AG09319 (cell line): ENCODE measurements around the gene NDUFA3.
A peak's percentile ranks its signal among the peaks of the same experiment; 100 is the strongest.
"Not testable (repeated sequence)": the region's sequence is repeated elsewhere in the genome, so short reads cannot be mapped to it uniquely, and the experiment has no call there.

Experiments
- DNase-seq: peaks from one replicate; pipeline ENCODE4 v3.0.0-alpha.2; 2010; ENCODE audit warnings: low read depth; ENCODE audit errors: extremely low read depth
- CTCF ChIP-seq: IDR thresholded peaks from 2 replicates; pipeline ENCODE4 v1.5.1; 2011; ENCODE audit warnings: low read depth, mild to moderate bottlenecking, inconsistent platforms, low read length, moderate library complexity

NDUFA3 gene

GRCh38 chr19:54081032-54081431 lies 21.6 kb upstream of the NDUFA3 start, which contains the start of gene TARM1:
Gene TARM1, minus strand, starts transcription at chr19:54081365. Its CDS starts 25 bp downstream, at chr19:54081340.
- TF ChIP-seq CTCF = no peak
- DNase-seq = no peak

- TF ChIP-seq CTCF = no peak
These were observed 18.2 kb upstream of the NDUFA3 start for GRCh38 chr19:54084410-54084809.

GRCh38 chr19:54094426-54095000 lies 8.1 kb upstream of the NDUFA3 start:
- TF ChIP-seq CTCF = no peak
- no peak for DNase-seq

More at GRCh38 chr19:54084410-54084809, 18.2 kb upstream of the NDUFA3 start:
- no peak for DNase-seq

- no peak for DNase-seq
- no peak for TF ChIP-seq CTCF
These were observed 7.4 kb upstream of the NDUFA3 start for GRCh38 chr19:54095136-54095858.

- DNase-seq = not testable (repeated sequence)
These were observed 6.6 kb upstream of the NDUFA3 start for GRCh38 chr19:54095859-54096616.

- DNase-seq = peak; percentile 25
- peak; percentile 54 for TF ChIP-seq CTCF
These were observed 6.0 kb upstream of the NDUFA3 start for GRCh38 chr19:54096617-54097106.

- DNase-seq = no peak
- TF ChIP-seq CTCF = no peak
These were observed 3.3 kb upstream of the NDUFA3 start for GRCh38 chr19:54099190-54099902.

- not testable (repeated sequence) for DNase-seq
These were observed 2.8 kb upstream of the NDUFA3 start for GRCh38 chr19:54099903-54100255.
